Dedifferentiated amniotic fluid mesenchymal stem cell (primary cell): Measurements from ENCODE around the gene RASL10B.
"Not testable (repeated sequence)": the region's sequence is repeated elsewhere in the genome, so short reads cannot be mapped to it uniquely, and the experiment has no call there.

ENCODE experiments used
- DNase-seq: peaks from one replicate; pipeline ENCODE4 v3.0.0-alpha.2; 2016; ENCODE audit errors: extremely low spot score

RASL10B gene, protein sequence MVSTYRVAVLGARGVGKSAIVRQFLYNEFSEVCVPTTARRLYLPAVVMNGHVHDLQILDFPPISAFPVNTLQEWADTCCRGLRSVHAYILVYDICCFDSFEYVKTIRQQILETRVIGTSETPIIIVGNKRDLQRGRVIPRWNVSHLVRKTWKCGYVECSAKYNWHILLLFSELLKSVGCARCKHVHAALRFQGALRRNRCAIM

GRCh38 chr17:35731239-35731916 lies at the start of gene RASL10B:
TSS of gene RASL10B (plus strand) at chr17:35731639. CDS start at chr17:35735185, 3,546 bp downstream.
- no peak for DNase-seq

GRCh38 chr17:35683591-35683990 lies 47.8 kb upstream of the RASL10B start:
- no peak for DNase-seq

DNA sequence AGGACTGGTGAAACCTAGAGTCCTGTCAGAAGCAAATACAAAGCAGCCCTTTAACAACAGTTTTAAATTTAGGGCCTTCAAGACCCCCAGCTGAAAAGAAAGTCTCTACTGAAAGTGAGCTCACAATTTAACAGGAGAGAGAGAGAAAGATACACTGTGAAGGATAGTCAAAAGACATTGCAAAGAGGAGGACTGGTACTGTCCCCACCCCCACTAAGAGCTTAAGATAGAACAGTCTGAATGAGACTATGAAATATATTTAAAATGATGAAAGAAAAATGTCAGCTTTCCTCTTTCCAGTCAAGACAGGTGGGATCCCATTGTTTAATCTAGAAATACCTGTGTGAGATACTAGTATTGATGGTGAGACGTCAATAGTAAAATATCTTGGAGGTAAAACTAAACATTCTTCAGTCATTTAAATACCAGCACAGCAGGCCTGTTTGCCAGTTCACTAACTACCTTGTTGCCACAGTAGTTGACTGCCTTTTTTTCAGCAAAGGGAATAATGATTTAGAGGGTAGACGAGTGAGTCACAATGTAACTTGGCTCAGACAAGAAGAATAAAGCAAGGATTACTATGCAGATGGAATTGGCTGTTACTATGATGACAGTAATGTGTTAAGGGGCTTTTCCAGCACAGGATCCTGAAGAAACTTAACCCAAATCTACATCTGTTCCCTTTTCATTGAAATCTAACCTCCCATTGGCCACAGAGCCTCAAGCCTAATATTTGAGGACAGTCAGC lies 47.2 kb upstream of the RASL10B start:
- peak; percentile 25 for DNase-seq

- DNase-seq: no peak
These were observed 38.8 kb upstream of the RASL10B start for GRCh38 chr17:35692512-35693210.

- DNase-seq: no peak
These were observed 37.8 kb upstream of the RASL10B start for GRCh38 chr17:35693662-35694061.

DNA sequence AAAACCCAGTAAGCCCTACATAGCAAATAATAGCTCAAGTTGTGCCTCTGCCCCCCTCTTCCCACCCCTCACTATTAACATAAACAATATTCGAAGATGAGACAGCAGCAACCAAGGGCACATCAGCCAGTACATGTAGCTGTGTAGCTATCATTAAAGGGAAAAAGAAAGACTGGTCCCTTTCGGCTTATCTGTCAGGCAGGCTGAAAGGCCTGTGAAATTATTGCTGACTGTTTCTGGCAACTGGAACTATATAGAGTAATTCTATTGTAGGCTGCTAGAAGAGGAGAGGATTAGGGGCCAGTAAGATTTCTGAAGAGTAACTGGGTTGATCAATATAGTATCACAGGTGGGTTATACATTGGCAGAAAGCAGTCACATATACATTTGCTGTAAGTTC lies 36.5 kb upstream of the RASL10B start:
- no peak for DNase-seq

DNA sequence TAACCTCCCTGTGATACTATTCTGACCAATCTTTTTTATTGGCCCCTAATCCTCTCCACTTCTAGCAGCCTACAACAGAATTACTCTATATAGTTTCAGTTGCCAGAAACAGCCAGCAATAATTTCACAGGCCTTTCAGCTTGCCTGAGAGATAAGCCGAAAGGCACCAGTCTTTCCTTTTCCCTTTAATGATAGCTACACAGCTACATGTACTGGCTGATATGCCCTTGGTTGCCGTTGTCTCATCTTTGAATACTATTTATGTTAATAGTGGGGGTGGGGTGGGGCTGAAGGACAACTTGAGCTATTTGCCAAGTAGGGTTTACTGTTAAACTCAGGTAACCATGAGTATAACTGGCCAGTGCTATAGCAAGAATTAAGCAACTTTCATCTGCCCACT lies 35.8 kb upstream of the RASL10B start:
- no peak for DNase-seq

GRCh38 chr17:35698800-35699199 lies 32.6 kb upstream of the RASL10B start:
- DNase-seq: no peak

GRCh38 chr17:35700150-35700549 lies 31.3 kb upstream of the RASL10B start:
- DNase-seq: no peak

DNA sequence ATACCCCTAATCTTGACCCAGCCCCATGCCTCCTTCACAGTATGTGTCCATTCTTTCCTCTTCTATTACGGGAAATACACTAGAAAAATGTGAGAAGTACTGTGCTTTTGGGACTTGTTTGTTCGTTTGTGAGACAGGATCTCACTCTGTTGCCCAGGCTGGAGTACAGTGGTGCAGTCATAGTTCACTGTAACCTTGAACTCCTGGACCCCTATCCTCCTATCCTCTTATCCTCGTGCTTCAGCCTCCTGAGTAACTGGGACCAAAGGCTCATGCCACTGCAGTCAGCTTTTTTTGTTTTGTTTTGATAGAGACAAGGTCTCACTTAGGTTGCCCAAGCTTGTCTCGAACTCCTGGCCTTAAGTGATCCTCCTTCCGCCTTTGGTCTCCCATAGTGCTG lies 29.9 kb upstream of the RASL10B start:
- DNase-seq: no peak

DNA sequence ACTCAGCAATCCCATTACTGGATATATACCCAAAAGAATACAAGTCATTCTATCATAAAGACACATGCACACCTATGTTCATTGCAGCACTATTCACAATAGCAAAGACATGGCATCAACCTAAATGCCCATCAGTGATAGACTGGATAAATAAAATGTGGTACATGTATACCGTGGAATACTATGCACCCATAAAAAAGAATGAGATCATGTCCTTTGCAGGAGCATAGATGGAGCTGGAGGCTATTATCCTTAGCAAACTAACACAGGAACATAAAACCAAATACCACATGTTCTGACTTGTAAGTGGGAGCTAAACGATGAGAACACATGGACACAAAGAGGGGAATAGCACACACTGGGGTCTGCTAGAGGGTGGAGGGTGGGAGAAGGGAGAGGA lies 28.1 kb upstream of the RASL10B start:
- DNase-seq: not testable (repeated sequence)

DNA sequence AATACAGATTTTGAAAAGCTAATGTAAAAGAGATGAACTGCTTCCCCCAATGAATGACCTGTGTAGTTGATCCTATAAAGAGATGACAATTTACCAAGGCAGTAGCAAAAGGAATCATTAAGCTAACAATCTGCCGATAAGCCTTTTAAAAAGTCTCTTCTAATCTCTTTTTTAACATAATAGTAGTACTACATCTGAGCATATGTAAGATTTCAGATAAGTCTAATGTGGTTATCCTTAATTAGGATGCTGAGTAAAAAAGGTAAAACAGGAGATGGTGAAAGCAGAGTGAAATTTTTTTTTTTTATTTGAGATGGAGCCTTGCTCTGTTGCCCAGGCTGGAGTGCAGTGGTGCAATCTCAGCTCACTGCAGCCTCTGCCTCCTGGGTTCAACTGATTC lies 26.2 kb upstream of the RASL10B start:
- DNase-seq: no peak

GRCh38 chr17:35705705-35706104 lies 25.7 kb upstream of the RASL10B start:
- DNase-seq: no peak

DNA sequence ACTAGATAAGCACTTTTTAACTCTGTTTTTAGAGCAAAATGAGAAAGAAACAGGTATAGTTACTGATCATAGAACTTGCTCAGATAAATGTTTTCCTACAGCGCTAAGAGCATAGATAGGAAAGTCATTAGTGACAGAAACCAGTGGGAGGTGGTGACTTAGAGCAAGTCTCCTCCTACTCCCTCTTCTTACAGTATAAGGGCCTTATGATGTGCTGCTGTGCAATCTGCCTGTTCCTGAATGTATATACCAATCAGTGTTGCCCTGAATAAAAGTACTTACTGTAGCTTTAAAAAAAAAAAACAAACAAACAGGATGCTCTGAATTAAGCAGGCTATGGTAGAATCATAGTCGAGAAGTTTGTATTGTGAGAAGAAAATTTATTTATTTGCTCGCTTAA lies 23.3 kb upstream of the RASL10B start:
- DNase-seq: no peak

GRCh38 chr17:35708951-35709350 lies 22.5 kb upstream of the RASL10B start:
- DNase-seq: no peak

DNA sequence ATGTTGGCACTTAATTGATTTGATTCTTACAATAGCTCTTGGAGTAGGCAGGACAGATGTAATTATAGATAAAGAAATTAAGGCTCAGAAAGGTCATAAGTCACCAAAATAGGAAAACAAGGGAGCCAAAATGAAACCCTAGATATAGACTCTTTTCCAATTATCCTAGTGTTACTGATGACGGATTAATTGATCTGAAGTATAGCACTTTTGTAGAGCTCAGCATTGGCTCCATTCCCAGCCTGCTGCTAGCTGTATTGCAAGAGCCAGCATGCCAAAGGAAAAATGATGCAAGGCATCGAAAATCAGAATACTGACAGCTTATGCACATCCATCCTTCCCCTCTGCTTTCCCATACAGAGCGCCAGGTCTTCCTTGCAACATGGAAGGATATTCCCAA lies 21.6 kb upstream of the RASL10B start:
- peak; percentile 81 for DNase-seq

DNA sequence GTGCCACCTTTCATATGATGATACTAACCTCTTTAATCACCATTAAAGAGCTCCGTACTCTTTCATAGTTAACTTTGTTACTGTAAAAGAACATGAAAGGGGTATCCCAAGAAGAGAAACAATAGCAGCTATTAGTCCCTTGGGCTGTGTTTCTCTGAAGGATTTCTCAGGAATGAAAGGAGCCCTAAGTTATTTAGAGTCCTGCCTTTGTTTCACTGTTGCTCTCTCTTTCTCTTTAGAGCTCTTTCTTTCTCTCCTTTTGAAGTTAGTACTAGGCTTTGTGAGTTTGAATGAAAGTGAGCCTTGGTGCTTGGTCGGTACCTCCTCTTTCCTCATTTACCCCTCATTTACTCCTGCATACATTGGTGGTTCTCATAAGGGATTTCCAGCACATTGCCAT lies 20.5 kb upstream of the RASL10B start:
- DNase-seq: no peak

DNA sequence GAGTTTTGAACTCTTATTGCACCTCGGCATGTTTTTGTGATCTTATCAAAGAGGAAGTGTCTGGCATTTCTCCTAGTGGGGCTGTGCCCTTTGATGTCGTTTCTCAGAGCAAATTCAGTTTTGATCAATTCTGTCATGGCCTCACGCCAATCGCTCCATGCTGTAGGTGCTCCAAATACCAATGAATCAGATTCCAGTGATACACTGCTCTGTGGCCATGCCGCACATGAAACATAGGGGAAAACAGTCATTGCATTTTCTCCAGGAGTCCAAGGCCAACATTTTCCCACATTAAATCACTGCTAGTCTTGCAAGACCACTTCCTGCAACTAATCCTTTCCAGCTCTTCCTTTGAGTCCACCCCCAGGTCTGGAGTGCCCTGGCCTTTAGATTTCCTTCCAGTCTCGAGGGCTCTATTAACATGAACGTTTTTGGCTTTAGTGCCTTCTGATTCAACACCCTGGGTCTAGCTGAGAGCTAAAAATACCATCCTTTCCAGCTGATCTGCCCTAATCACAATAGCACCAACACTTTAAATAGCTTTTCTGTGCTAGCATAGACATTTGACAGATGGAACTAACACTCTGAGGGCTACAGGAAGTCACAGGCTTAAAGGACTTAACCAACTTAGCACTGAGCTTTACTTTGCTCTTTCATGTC lies 18.2 kb upstream of the RASL10B start:
- peak; percentile 40 for DNase-seq

- no peak for DNase-seq
These were observed 16.5 kb upstream of the RASL10B start for GRCh38 chr17:35714988-35715387.

- DNase-seq: no peak
These were observed 16.0 kb upstream of the RASL10B start for GRCh38 chr17:35715416-35715815.

- DNase-seq: no peak
These were observed 15.3 kb upstream of the RASL10B start for GRCh38 chr17:35716173-35716572.
